HCT116 (cell line): Measurements from ENCODE around the gene FBXO21. TPM values are rescaled to one million over a fixed set of nuclear protein-coding genes. Genes with fewer than 3 reads are reported as not detected.

Experiments
- ATAC-seq: fragments of 200-7000 bp; cut with Tn5 transposase; 2 replicates; pipeline ENCODE4 v1.9.1; 2020; ENCODE audit warnings: mild to moderate bottlenecking, moderate library complexity
- BruUV-seq: library from RNA; stranded (reverse); fragments of 400-500 nt; replicated peaks from 2 replicates; lab custom pipeline; 2021; lab: Mats Ljungman, UMichigan
- CTCF ChIA-PET: fragments of 300-600 bp; sonication (Branson Sonifier 250); formaldehyde crosslinking; loops from one replicate; lab custom pipeline; 2021; ENCODE audit warnings: antibody characterized with exemption; lab: Charles Lee
- POLR2A ChIA-PET: fragments of 300-600, 350-600 bp; sonication (Branson Sonifier 250); formaldehyde crosslinking; loops from one replicate; lab custom pipeline; 2021; ENCODE audit warnings: antibody characterized with exemption; lab: Charles Lee
- RAD21 ChIA-PET, 2 experiments: fragments of 300-600 bp; sonication (Branson Sonifier 250); formaldehyde crosslinking; loops; one replicate each; lab custom pipeline; 2023; ENCODE audit warnings: low total read pairs in 2 of 2; ENCODE audit not compliant: uncharacterized antibody in 2 of 2, unreplicated experiment in 2 of 2, low non-redundant PET in 1 of 2; lab: Charles Lee
- DNase-seq: peaks from one replicate; pipeline ENCODE4 v3.0.0-alpha.2; 2010; ENCODE audit warnings: low read depth, low spot score
- H2AFZ ChIP-seq: fragments of 200-600 bp; shearing (Covaris generic), sonication (generic); 2 replicates; pipeline ENCODE4 v1.6.1; 2017; ENCODE audit warnings: low read depth, mixed run types, mixed read lengths, antibody characterized with exemption, low read length; ENCODE audit not compliant: poor library complexity, severe bottlenecking
- H3K27ac ChIP-seq: 2 replicates; pipeline ENCODE4 v1.5.1; 2012; ENCODE audit warnings: low read depth, low read length
- H3K27me3 ChIP-seq: fragments of 200-600 bp; sonication (generic); 2 replicates; pipeline ENCODE4 v1.6.1; 2016; ENCODE audit warnings: mixed run types, low read length, mixed read lengths; ENCODE audit not compliant: insufficient read depth
- H3K36me3 ChIP-seq, 2 experiments: fragments of 200-500 bp in 1 of 2; fragments of 200-600 bp in 1 of 2; sonication (Bioruptor generic) in 1 of 2; sonication (generic) in 1 of 2; 2 replicates each; pipeline versions ENCODE4 v1.5.1 to v1.6.1; 2014 to 2016; ENCODE audit warnings: low read length in 2 of 2, inconsistent platforms in 1 of 2, mixed read lengths in 1 of 2, mixed run types in 1 of 2; ENCODE audit not compliant: insufficient read depth in 2 of 2, control insufficient read depth in 1 of 2
- H3K4me1 ChIP-seq, 2 experiments: fragments of 200-600 bp in 1 of 2; sonication (generic) in 1 of 2; 2 replicates each; pipeline versions ENCODE4 v1.5.1 to v1.6.1; 2012 to 2017; ENCODE audit warnings: low read length in 2 of 2, inconsistent platforms in 1 of 2, mild to moderate bottlenecking in 1 of 2, mixed read lengths in 1 of 2, mixed run types in 1 of 2, moderate library complexity in 1 of 2; ENCODE audit not compliant: insufficient read depth in 2 of 2, control insufficient read depth in 1 of 2
- H3K4me2 ChIP-seq: fragments of 200-600 bp; sonication (generic); 2 replicates; pipeline ENCODE4 v1.6.1; 2017; ENCODE audit warnings: mixed run types, low read length, mixed read lengths
- H3K4me3 ChIP-seq, 2 experiments: fragments of 200-600 bp in 1 of 2; sonication (generic) in 1 of 2; replicated peaks in 1 of 2; 2 replicates each; pipeline ENCODE4 v1.5.1; 2011 to 2016; ENCODE audit warnings: low read length in 2 of 2, control low read depth in 1 of 2, low read depth in 1 of 2, mild to moderate bottlenecking in 1 of 2, mixed read lengths in 1 of 2, mixed run types in 1 of 2
- H3K79me2 ChIP-seq: fragments of 200-600 bp; sonication (generic); 2 replicates; pipeline ENCODE4 v1.6.1; 2017; ENCODE audit warnings: mild to moderate bottlenecking, mixed run types, low read length, moderate library complexity, mixed read lengths; ENCODE audit not compliant: insufficient read depth
- H3K9ac ChIP-seq: fragments of 200-600 bp; sonication (generic); 2 replicates; pipeline ENCODE4 v1.6.1; 2016; ENCODE audit warnings: low read length, mixed read lengths
- H3K9me2 ChIP-seq: fragments of 200-600 bp; sonication (generic), shearing (Covaris generic); 2 replicates; pipeline ENCODE4 v1.6.1; 2017; ENCODE audit warnings: mixed run types, mild to moderate bottlenecking, moderate library complexity; ENCODE audit not compliant: insufficient read depth
- H3K9me3 ChIP-seq, 2 experiments: fragments of 200-500 bp in 1 of 2; fragments of 200-600 bp in 1 of 2; sonication (Bioruptor generic) in 1 of 2; sonication (generic) in 1 of 2; 2 replicates each; pipeline ENCODE4 v1.6.1; 2014 to 2017; ENCODE audit warnings: low read length in 2 of 2, mixed read lengths in 2 of 2, inconsistent platforms in 1 of 2, low read depth in 1 of 2, mild to moderate bottlenecking in 1 of 2, mixed run types in 1 of 2, moderate library complexity in 1 of 2; ENCODE audit not compliant: control insufficient read depth in 1 of 2, insufficient read depth in 1 of 2
- H4K20me1 ChIP-seq: fragments of 200-600 bp; sonication (generic), shearing (Covaris generic); 2 replicates; pipeline ENCODE4 v1.6.1; 2017; ENCODE audit warnings: mixed run types, mild to moderate bottlenecking, moderate library complexity; ENCODE audit not compliant: insufficient read depth
- CBX3 ChIP-seq: IDR thresholded peaks from 2 replicates; pipeline ENCODE4 v1.6.1; 2012; ENCODE audit warnings: low read depth
- EGR1 ChIP-seq: IDR thresholded peaks from 2 replicates; pipeline ENCODE4 v1.6.1; 2012; ENCODE audit warnings: low read depth
- ELF1 ChIP-seq: IDR thresholded peaks from 2 replicates; pipeline ENCODE4 v1.6.1; 2012; ENCODE audit warnings: low read depth, borderline replicate concordance
- EZH2phosphoT487 ChIP-seq: fragments of 200-600 bp; IDR thresholded peaks from 2 replicates; pipeline ENCODE4 v1.6.1; 2018; ENCODE audit warnings: antibody characterized with exemption, borderline replicate concordance
- FOSL1 ChIP-seq: IDR thresholded peaks from 2 replicates; pipeline ENCODE4 v1.6.1; 2012; ENCODE audit warnings: low read depth
- JUND ChIP-seq: IDR thresholded peaks from 2 replicates; pipeline ENCODE4 v1.6.1; 2012
- POLR2A ChIP-seq: IDR thresholded peaks from 2 replicates; pipeline ENCODE4 v1.7.0; 2011; ENCODE audit warnings: borderline replicate concordance; ENCODE audit not compliant: insufficient read depth, insufficient read length; ENCODE audit errors: extremely low read depth
- POLR2AphosphoS5 ChIP-seq: IDR thresholded peaks from 2 replicates; pipeline ENCODE4 v1.6.1; 2011; ENCODE audit warnings: mild to moderate bottlenecking, low read depth, low read length, moderate library complexity
- RAD21 ChIP-seq: IDR thresholded peaks from 2 replicates; pipeline ENCODE4 v1.6.1; 2012; ENCODE audit warnings: low read depth, mild to moderate bottlenecking
- SIN3A ChIP-seq: IDR thresholded peaks from 2 replicates; pipeline ENCODE4 v1.6.1; 2012; ENCODE audit warnings: low read depth
- SP1 ChIP-seq: IDR thresholded peaks from 2 replicates; pipeline ENCODE4 v1.6.1; 2012; ENCODE audit warnings: low read depth
- SRF ChIP-seq: IDR thresholded peaks from 2 replicates; pipeline ENCODE4 v1.6.1; 2012; ENCODE audit warnings: low read depth
- TCF7L2 ChIP-seq: IDR thresholded peaks from 2 replicates; pipeline ENCODE4 v1.7.0; 2011; ENCODE audit warnings: borderline replicate concordance, inconsistent platforms; ENCODE audit not compliant: insufficient read depth, insufficient read length; ENCODE audit errors: extremely low read depth
- ZFX ChIP-seq: fragments of 450-650 bp; IDR thresholded peaks from 2 replicates; pipeline ENCODE4 v1.6.1; 2017
- ZNF274 ChIP-seq: fragments of 200-500 bp; sonication (Bioruptor generic); IDR thresholded peaks from 2 replicates; pipeline ENCODE4 v1.6.1; 2014; ENCODE audit warnings: mild to moderate bottlenecking, low read depth, low read length, inconsistent platforms
- intact Hi-C: fragments of 100-400 bp; cut with micrococcal nuclease; formaldehyde crosslinking; loops from 2 replicates; pipeline ENCODE4 v1.10.0; 2022
- total RNA-seq: library from RNA; stranded (reverse); gene quantifications from one replicate; pipeline ENCODE4 v1.2.1, GENCODE V29; 2021; ENCODE audit not compliant: unreplicated experiment
- TF ChIP-seq, protein P1 (sequence below): IDR thresholded peaks from 2 replicates; pipeline ENCODE4 v1.6.1; 2011; ENCODE audit warnings: mild to moderate bottlenecking, low read length, moderate library complexity; ENCODE audit not compliant: insufficient replicate concordance; ENCODE audit errors: extremely low read depth
- TF ChIP-seq, protein P2 (sequence below): IDR thresholded peaks from 2 replicates; pipeline ENCODE4 v1.6.1; 2012

FBXO21 gene
- total RNA-seq, 1 experiment from 2014 or later: 45.5 TPM

DNA sequence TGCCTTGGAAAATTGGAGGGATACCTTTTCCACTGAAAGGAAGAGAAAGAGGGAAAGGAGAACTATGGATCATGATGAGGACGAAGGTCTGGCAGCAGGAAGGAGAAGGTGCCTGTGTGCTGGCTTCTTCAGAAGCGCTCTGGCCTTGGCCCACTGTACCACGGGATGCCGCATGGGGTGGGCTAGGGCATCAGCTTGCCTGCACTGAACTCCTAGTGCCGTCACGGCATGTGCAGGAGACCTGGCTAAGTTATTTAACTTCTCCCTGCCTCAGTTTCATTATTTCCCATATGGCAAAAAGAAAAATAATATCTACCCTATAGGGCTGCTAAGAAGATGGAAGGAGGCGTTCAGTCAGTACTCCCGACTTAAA is 28.1 kb downstream of the FBXO21 start:
- no peaks in the 10 kb centered on the region for H3K9me2 ChIP-seq
- H4K20me1 ChIP-seq: no peaks in the 10 kb centered on the region
- TF ChIP-seq EGR1 (no peak), TCF7L2 (no peak), RAD21 (no peak), CBX3 (no peak), SP1 (no peak), ELF1 (no peak), ZFX (no peak), POLR2AphosphoS5 (no peak), SRF (no peak), EZH2phosphoT487 (no peak), SIN3A (no peak), POLR2A (no peak), JUND (no peak), ZNF274 (no peak), FOSL1 (no peak)
- TF ChIP-seq, protein P1, sequence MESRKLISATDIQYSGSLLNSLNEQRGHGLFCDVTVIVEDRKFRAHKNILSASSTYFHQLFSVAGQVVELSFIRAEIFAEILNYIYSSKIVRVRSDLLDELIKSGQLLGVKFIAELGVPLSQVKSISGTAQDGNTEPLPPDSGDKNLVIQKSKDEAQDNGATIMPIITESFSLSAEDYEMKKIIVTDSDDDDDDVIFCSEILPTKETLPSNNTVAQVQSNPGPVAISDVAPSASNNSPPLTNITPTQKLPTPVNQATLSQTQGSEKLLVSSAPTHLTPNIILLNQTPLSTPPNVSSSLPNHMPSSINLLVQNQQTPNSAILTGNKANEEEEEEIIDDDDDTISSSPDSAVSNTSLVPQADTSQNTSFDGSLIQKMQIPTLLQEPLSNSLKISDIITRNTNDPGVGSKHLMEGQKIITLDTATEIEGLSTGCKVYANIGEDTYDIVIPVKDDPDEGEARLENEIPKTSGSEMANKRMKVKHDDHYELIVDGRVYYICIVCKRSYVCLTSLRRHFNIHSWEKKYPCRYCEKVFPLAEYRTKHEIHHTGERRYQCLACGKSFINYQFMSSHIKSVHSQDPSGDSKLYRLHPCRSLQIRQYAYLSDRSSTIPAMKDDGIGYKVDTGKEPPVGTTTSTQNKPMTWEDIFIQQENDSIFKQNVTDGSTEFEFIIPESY: no peak
- TF ChIP-seq, protein P2, sequence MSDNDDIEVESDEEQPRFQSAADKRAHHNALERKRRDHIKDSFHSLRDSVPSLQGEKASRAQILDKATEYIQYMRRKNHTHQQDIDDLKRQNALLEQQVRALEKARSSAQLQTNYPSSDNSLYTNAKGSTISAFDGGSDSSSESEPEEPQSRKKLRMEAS: no peak
- H3K27ac ChIP-seq: no peak overlapping the region
- no peak overlapping the region for H3K4me2 ChIP-seq
- ChIA-PET RAD21 (no interaction called here), CTCF (no interaction called here), POLR2A (no interaction called here)
- DNase-seq: no peak
- no peak for ATAC-seq
- H3K27me3 ChIP-seq: no peaks in the 10 kb centered on the region
- H3K4me1 ChIP-seq: no peaks in the 10 kb centered on the region
- no peak overlapping the region for H3K4me3 ChIP-seq
- H3K9ac ChIP-seq: no peak overlapping the region
- BruUV-seq: no TSS peak
- H3K36me3 ChIP-seq: peaks cover 26 to 55% of the 10 kb centered on the region in 2 experiments; a peak in 3 of 4 replicates
- H3K79me2 ChIP-seq: no peaks in the 10 kb centered on the region
- intact Hi-C loops: no loop called here
- H2AFZ ChIP-seq: no peak overlapping the region
- no peaks in the 10 kb centered on the region for H3K9me3 ChIP-seq
